ENCODE measurements around the gene CDKAL1.
"Not testable (repeated sequence)": the region's sequence is repeated elsewhere in the genome, so short reads cannot be mapped to it uniquely, and the experiment has no call there.

Gene CDKAL1

GRCh38 chr6:21254460-21254859, 720.2 kb downstream of the CDKAL1 start:
- H3K9me3 ChIP-seq (ENCODE audit: control extremely low read depth in 1 of 5, control insufficient read depth in 4 of 5, insufficient read depth in 2 of 5, low read depth in 1 of 5, low read length in 4 of 5); H3K27me3 ChIP-seq (replicated peaks in 2 of 5; ENCODE audit: control insufficient read depth in 4 of 5, insufficient read depth in 5 of 5, low read length in 4 of 5); H3K36me3 ChIP-seq (ENCODE audit: control insufficient read depth in 4 of 4, insufficient read depth in 4 of 4, low read length in 3 of 4); H3K27ac ChIP-seq (ENCODE audit: insufficient read depth in 1 of 2, low read depth in 1 of 2, low read length in 2 of 2, poor library complexity in 1 of 2, severe bottlenecking in 2 of 2); DNase-seq; CTCF ChIA-PET; POLR2A ChIA-PET; H3K4me1 ChIP-seq (ENCODE audit: control extremely low read depth in 1 of 4, control insufficient read depth in 4 of 4, insufficient read depth in 4 of 4, low read length in 3 of 4); H3K4me3 ChIP-seq (ENCODE audit: control insufficient read depth in 1 of 7, extremely low read depth in 1 of 7, insufficient read depth in 4 of 7, low read depth in 2 of 7, low read length in 6 of 7): not testable (repeated sequence)

- Histone ChIP-seq H3K36me3 (ENCODE audit: control insufficient read depth in 4 of 4, insufficient read depth in 4 of 4, low read length in 3 of 4) (no peaks in the 10 kb centered on the region), H3K4me1 (ENCODE audit: control extremely low read depth in 1 of 4, control insufficient read depth in 4 of 4, insufficient read depth in 4 of 4, low read length in 3 of 4) (no peaks in the 10 kb centered on the region), H3K4me3 (ENCODE audit: control insufficient read depth in 1 of 7, extremely low read depth in 1 of 7, insufficient read depth in 4 of 7, low read depth in 2 of 7, low read length in 6 of 7) (no peak overlapping the region), H3K9me3 (ENCODE audit: control extremely low read depth in 1 of 5, control insufficient read depth in 4 of 5, insufficient read depth in 2 of 5, low read depth in 1 of 5, low read length in 4 of 5) (peaks cover 0 to 5% (median 0%) of the 10 kb centered on the region in 5 experiments), H3K27me3 (replicated peaks in 2 of 5; ENCODE audit: control insufficient read depth in 4 of 5, insufficient read depth in 5 of 5, low read length in 4 of 5) (no peaks in the 10 kb centered on the region), H3K27ac (ENCODE audit: insufficient read depth in 1 of 2, low read depth in 1 of 2, low read length in 2 of 2, poor library complexity in 1 of 2, severe bottlenecking in 2 of 2) (no peak overlapping the region)
- WGBS (ENCODE audit: insufficient coverage): 86% methylated on average over 2 of the region's 3 CpGs
- no peak for DNase-seq
- ChIA-PET CTCF (no interaction called here), POLR2A (no interaction called here)
These were observed 721.9 kb downstream of the CDKAL1 start for GRCh38 chr6:21256197-21256596.

- CTCF ChIA-PET: no interaction called here
- Histone ChIP-seq H3K36me3 (ENCODE audit: control insufficient read depth in 4 of 4, insufficient read depth in 4 of 4, low read length in 3 of 4) (no peaks in the 10 kb centered on the region), H3K27ac (ENCODE audit: insufficient read depth in 1 of 2, low read depth in 1 of 2, low read length in 2 of 2, poor library complexity in 1 of 2, severe bottlenecking in 2 of 2) (no peak overlapping the region), H3K27me3 (replicated peaks in 2 of 5; ENCODE audit: control insufficient read depth in 4 of 5, insufficient read depth in 5 of 5, low read length in 4 of 5) (no peaks in the 10 kb centered on the region), H3K4me1 (ENCODE audit: control extremely low read depth in 1 of 4, control insufficient read depth in 4 of 4, insufficient read depth in 4 of 4, low read length in 3 of 4) (no peaks in the 10 kb centered on the region), H3K4me3 (ENCODE audit: control insufficient read depth in 1 of 7, extremely low read depth in 1 of 7, insufficient read depth in 4 of 7, low read depth in 2 of 7, low read length in 6 of 7) (no peak overlapping the region), H3K9me3 (ENCODE audit: control extremely low read depth in 1 of 5, control insufficient read depth in 4 of 5, insufficient read depth in 2 of 5, low read depth in 1 of 5, low read length in 4 of 5) (peaks cover 0 to under 1% (median 0%) of the 10 kb centered on the region in 5 experiments)
- no peak for DNase-seq
- POLR2A ChIA-PET: no interaction called here
- WGBS (ENCODE audit: insufficient coverage): 100% methylated on average over 1 of the region's 2 CpGs
These were observed 722.9 kb downstream of the CDKAL1 start for GRCh38 chr6:21257125-21257524.

GRCh38 chr6:21258665-21259064, 724.4 kb downstream of the CDKAL1 start:
- Histone ChIP-seq H3K4me3 (ENCODE audit: control insufficient read depth in 1 of 7, extremely low read depth in 1 of 7, insufficient read depth in 4 of 7, low read depth in 2 of 7, low read length in 6 of 7) (no peak overlapping the region), H3K27ac (ENCODE audit: insufficient read depth in 1 of 2, low read depth in 1 of 2, low read length in 2 of 2, poor library complexity in 1 of 2, severe bottlenecking in 2 of 2) (no peak overlapping the region), H3K9me3 (ENCODE audit: control extremely low read depth in 1 of 5, control insufficient read depth in 4 of 5, insufficient read depth in 2 of 5, low read depth in 1 of 5, low read length in 4 of 5) (no peaks in the 10 kb centered on the region), H3K4me1 (ENCODE audit: control extremely low read depth in 1 of 4, control insufficient read depth in 4 of 4, insufficient read depth in 4 of 4, low read length in 3 of 4) (no peaks in the 10 kb centered on the region), H3K27me3 (replicated peaks in 2 of 5; ENCODE audit: control insufficient read depth in 4 of 5, insufficient read depth in 5 of 5, low read length in 4 of 5) (no peaks in the 10 kb centered on the region), H3K36me3 (ENCODE audit: control insufficient read depth in 4 of 4, insufficient read depth in 4 of 4, low read length in 3 of 4) (no peaks in the 10 kb centered on the region)
- POLR2A ChIA-PET: no interaction called here
- CTCF ChIA-PET: no interaction called here
- no peak for DNase-seq
- WGBS (ENCODE audit: insufficient coverage): 100% methylated on average over 3 of the region's 5 CpGs

GRCh38 chr6:21259660-21260059, 725.4 kb downstream of the CDKAL1 start:
- no peak overlapping the region for H3K27ac ChIP-seq (ENCODE audit: insufficient read depth in 1 of 2, low read depth in 1 of 2, low read length in 2 of 2, poor library complexity in 1 of 2, severe bottlenecking in 2 of 2)
- no peaks in the 10 kb centered on the region for H3K4me1 ChIP-seq (ENCODE audit: control extremely low read depth in 1 of 4, control insufficient read depth in 4 of 4, insufficient read depth in 4 of 4, low read length in 3 of 4)
- no peak overlapping the region for H3K4me3 ChIP-seq (ENCODE audit: control insufficient read depth in 1 of 7, extremely low read depth in 1 of 7, insufficient read depth in 4 of 7, low read depth in 2 of 7, low read length in 6 of 7)
- ChIA-PET CTCF (no interaction called here), POLR2A (no interaction called here)
- H3K27me3 ChIP-seq (replicated peaks in 2 of 5; ENCODE audit: control insufficient read depth in 4 of 5, insufficient read depth in 5 of 5, low read length in 4 of 5): no peaks in the 10 kb centered on the region
- 100% methylated on average over 2 of the region's 2 CpGs for WGBS (ENCODE audit: insufficient coverage)
- DNase-seq: no peak
- H3K36me3 ChIP-seq (ENCODE audit: control insufficient read depth in 4 of 4, insufficient read depth in 4 of 4, low read length in 3 of 4): no peaks in the 10 kb centered on the region
- H3K9me3 ChIP-seq (ENCODE audit: control extremely low read depth in 1 of 5, control insufficient read depth in 4 of 5, insufficient read depth in 2 of 5, low read depth in 1 of 5, low read length in 4 of 5): no peaks in the 10 kb centered on the region

- Histone ChIP-seq H3K27ac (ENCODE audit: insufficient read depth in 1 of 2, low read depth in 1 of 2, low read length in 2 of 2, poor library complexity in 1 of 2, severe bottlenecking in 2 of 2) (no peak overlapping the region), H3K4me3 (ENCODE audit: control insufficient read depth in 1 of 7, extremely low read depth in 1 of 7, insufficient read depth in 4 of 7, low read depth in 2 of 7, low read length in 6 of 7) (no peak overlapping the region), H3K4me1 (ENCODE audit: control extremely low read depth in 1 of 4, control insufficient read depth in 4 of 4, insufficient read depth in 4 of 4, low read length in 3 of 4) (no peaks in the 10 kb centered on the region), H3K27me3 (replicated peaks in 2 of 5; ENCODE audit: control insufficient read depth in 4 of 5, insufficient read depth in 5 of 5, low read length in 4 of 5) (no peaks in the 10 kb centered on the region), H3K36me3 (ENCODE audit: control insufficient read depth in 4 of 4, insufficient read depth in 4 of 4, low read length in 3 of 4) (no peaks in the 10 kb centered on the region), H3K9me3 (ENCODE audit: control extremely low read depth in 1 of 5, control insufficient read depth in 4 of 5, insufficient read depth in 2 of 5, low read depth in 1 of 5, low read length in 4 of 5) (no peaks in the 10 kb centered on the region)
- POLR2A ChIA-PET: no interaction called here
- WGBS (ENCODE audit: insufficient coverage): 90% methylated on average over 2 of the region's 5 CpGs
- CTCF ChIA-PET: no interaction called here
- DNase-seq: no peak
These were observed 728.2 kb downstream of the CDKAL1 start for GRCh38 chr6:21262504-21262903.

GRCh38 chr6:21263531-21264287, 729.5 kb downstream of the CDKAL1 start:
- ChIA-PET CTCF (no interaction called here), POLR2A (no interaction called here)
- DNase-seq: no peak
- Histone ChIP-seq H3K4me3 (ENCODE audit: control insufficient read depth in 1 of 7, extremely low read depth in 1 of 7, insufficient read depth in 4 of 7, low read depth in 2 of 7, low read length in 6 of 7) (no peak overlapping the region), H3K27me3 (replicated peaks in 2 of 5; ENCODE audit: control insufficient read depth in 4 of 5, insufficient read depth in 5 of 5, low read length in 4 of 5) (no peaks in the 10 kb centered on the region), H3K4me1 (ENCODE audit: control extremely low read depth in 1 of 4, control insufficient read depth in 4 of 4, insufficient read depth in 4 of 4, low read length in 3 of 4) (no peaks in the 10 kb centered on the region), H3K27ac (ENCODE audit: insufficient read depth in 1 of 2, low read depth in 1 of 2, low read length in 2 of 2, poor library complexity in 1 of 2, severe bottlenecking in 2 of 2) (no peak overlapping the region), H3K9me3 (ENCODE audit: control extremely low read depth in 1 of 5, control insufficient read depth in 4 of 5, insufficient read depth in 2 of 5, low read depth in 1 of 5, low read length in 4 of 5) (no peaks in the 10 kb centered on the region), H3K36me3 (ENCODE audit: control insufficient read depth in 4 of 4, insufficient read depth in 4 of 4, low read length in 3 of 4) (no peaks in the 10 kb centered on the region)
- 97% methylated on average over 15 of the region's 18 CpGs for WGBS (ENCODE audit: insufficient coverage)

All from common myeloid progenitor, CD34-positive (primary cell).